ENCODE measurements around the gene ALDH1A1.

DNA sequence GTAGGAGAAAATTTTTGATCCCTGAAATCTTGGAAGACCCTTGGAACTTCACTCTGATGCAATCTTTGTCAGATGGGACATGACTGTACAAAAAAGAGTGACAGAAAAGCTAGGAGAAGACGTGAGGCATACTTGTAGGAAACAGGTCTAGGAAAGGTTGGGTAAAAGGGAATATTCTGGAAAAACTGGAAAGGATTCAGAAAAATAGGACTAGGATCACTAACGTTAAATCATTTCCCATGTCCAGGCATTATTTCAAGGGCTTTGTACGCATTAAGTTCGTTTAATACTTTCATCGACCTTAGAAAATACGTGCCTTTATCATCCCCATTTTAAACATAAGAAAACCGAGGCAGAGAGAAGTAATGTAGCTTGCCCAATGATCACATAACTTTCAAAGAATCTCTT, 2.9 kb downstream of the ALDH1A1 start:
- TF ChIP-seq EZH2 (IDR thresholded peaks at IDR 0.05; ENCODE audit: insufficient read depth, poor library complexity, severe bottlenecking) = no peak
- no peak for TF ChIP-seq EZH2phosphoT487 (IDR thresholded peaks at IDR 0.05; ENCODE audit: insufficient read depth, low read depth)

All from GM23248 (cell line).